ENCODE measurements around the gene LARGE1.

GRCh38 chr22:33922349-33922681, 2.0 kb upstream of the LARGE1 start:
- TF ChIP-seq POLR2AphosphoS5 (IDR thresholded peaks at IDR 0.05; ENCODE audit: low read depth, low read length) (no peak), SIN3A (IDR thresholded peaks at IDR 0.05; ENCODE audit: borderline replicate concordance, insufficient read depth, low read length) (no peak), TAF1 (IDR thresholded peaks at IDR 0.05; ENCODE audit: borderline replicate concordance, insufficient read depth, low read length) (no peak), REST (IDR thresholded peaks at IDR 0.05; ENCODE audit: insufficient read depth in 1 of 2, low read depth in 2 of 2, low read length in 2 of 2) (no peak)
